GM19328 (cell line): ENCODE results near the gene TRPC3.

Source experiments
- ATAC-seq: cut with Tn5 transposase; IDR thresholded peaks from one replicate; pipeline ENCODE4 v1.9.1; 2021; ENCODE audit warnings: mild to moderate bottlenecking, moderate library complexity; ENCODE audit not compliant: unreplicated experiment

TRPC3 gene

GRCh38 chr4:121877041-121877773 lies 74.7 kb downstream of the TRPC3 start:
- ATAC-seq, result no peak

- ATAC-seq, result no peak
These were observed 75.8 kb downstream of the TRPC3 start for GRCh38 chr4:121876070-121876469.

- no peak for ATAC-seq
These were observed 76.2 kb downstream of the TRPC3 start for GRCh38 chr4:121875652-121876051.

GRCh38 chr4:121873604-121874003 lies 78.3 kb downstream of the TRPC3 start:
- ATAC-seq, result no peak

GRCh38 chr4:121869841-121870822 lies 81.7 kb downstream of the TRPC3 start, which contains the start of gene BBS7:
Gene BBS7, minus strand, starts transcription at chr4:121870474. Its CDS starts 161 bp downstream, at chr4:121870313.
- ATAC-seq, result peak; percentile 100

GRCh38 chr4:121863799-121864198 lies 88.1 kb downstream of the TRPC3 start:
- ATAC-seq, result no peak

GRCh38 chr4:121861426-121861825 lies 90.4 kb downstream of the TRPC3 start:
- ATAC-seq, result no peak

- no peak for ATAC-seq
These were observed 91.7 kb downstream of the TRPC3 start for GRCh38 chr4:121860121-121860520.

- no peak for ATAC-seq
These were observed 100.5 kb downstream of the TRPC3 start for GRCh38 chr4:121851354-121851753.

- ATAC-seq, result peak; percentile 52
These were observed 105.2 kb downstream of the TRPC3 start for GRCh38 chr4:121846662-121847061.

GRCh38 chr4:121842862-121843261 lies 109.0 kb downstream of the TRPC3 start:
- ATAC-seq, result no peak

- ATAC-seq, result no peak
These were observed 113.7 kb downstream of the TRPC3 start for GRCh38 chr4:121838136-121838535.

- ATAC-seq, result no peak
These were observed 122.3 kb downstream of the TRPC3 start for GRCh38 chr4:121829511-121829910.
